ENCODE results near the gene SARDH.

- TF ChIP-seq POLR2AphosphoS5 (IDR thresholded peaks at IDR 0.05): no peak
- no peak for TF ChIP-seq CTCF (IDR thresholded peaks at IDR 0.05)
- TF ChIP-seq POLR2A (IDR thresholded peaks at IDR 0.05): no peak
Measured at GRCh38 chr9:133706307-133707050, 31.7 kb downstream of the SARDH start.
